Fibroblast of skin of right quadriceps (primary cell): ENCODE results near the gene SLC52A3.
"Not testable (repeated sequence)": the region's sequence is repeated elsewhere in the genome, so short reads cannot be mapped to it uniquely, and the experiment has no call there.

ENCODE experiments used
- DNase-seq: peaks from one replicate; pipeline ENCODE4 v3.0.0-alpha.2; 2013

Gene SLC52A3

DNA sequence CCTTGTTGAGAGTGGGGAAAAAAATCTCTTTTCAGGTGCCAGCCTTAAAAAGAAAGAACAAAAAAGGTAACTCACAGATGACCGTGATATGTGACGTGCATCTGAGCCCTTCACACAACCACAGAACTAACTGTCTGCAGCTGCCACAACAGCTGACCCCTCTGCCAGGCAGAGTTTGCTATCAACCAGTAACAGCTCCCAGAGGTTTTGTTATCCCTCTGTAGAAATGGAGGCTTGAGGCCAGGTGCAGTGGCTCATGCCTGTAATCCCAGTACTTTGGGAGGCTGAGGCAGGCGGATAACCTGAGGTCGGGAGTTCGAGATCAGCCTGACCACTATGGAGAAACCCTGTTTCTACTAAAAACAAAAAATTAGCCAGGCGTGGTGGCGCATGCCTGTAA is 42.8 kb downstream of the SLC52A3 start:
- DNase-seq, result no peak

DNA sequence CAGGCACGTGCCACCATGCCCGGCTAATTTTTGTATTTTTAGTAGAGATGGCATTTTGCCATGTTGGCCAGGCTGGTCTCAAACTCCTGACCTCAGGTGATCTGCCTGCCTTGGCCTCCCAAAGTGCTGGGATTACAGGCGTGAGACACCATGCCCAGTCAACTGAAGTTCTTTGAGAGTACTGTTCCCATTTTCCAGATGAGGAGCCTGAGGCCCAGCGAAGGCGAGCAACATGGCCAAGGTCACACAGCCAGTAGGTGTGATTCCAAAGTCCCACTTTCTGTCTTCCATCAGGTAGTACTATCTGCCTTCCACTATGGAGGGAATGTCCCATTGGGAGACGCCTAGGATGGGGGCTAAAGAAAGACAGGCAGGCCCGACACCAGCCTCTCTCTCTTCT is 43.5 kb downstream of the SLC52A3 start:
- not testable (repeated sequence) for DNase-seq

GRCh38 chr20:723756-724155 is 44.5 kb downstream of the SLC52A3 start:
- DNase-seq, result no peak

DNA sequence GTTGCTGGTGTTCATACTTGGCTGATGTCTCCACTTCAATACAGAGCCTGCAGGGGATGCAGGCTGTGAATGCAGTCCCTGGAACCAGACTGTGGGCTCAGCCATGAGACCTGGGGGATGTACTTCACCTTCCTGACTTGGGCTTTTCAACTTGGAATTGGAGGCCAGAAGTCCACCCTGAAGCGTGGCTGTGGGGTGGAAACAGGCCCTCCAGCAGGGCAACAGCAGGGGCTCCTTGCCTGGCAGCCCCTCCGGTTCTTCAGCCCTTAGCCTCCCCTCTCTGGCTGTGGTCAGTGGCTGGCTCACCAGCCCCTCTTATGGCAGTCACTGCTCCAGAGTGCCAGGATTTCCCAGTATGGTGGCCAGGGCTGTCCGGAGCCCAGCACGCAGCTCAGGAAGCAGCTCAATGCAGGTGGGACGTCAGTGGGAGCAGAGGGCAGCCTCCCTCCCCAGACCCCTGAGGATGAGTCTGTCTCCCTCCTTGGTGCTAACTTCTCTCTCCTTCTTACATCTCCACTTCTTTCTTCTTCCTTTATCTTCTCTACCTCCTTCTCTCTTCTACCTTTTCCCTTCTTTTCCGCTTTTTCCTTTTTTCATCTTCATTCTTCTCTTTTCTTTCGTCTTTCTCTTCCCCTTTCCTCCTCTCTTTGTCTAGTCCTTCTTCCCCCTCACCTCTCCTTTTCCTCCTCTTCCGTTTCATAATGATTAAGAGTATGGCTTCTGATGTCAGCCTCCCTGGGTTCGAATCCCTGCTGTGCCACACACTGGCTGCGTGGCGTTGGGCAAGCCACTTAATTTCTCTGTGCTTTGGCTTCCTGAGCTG is 45.3 kb downstream of the SLC52A3 start:
- DNase-seq, result no peak

DNA sequence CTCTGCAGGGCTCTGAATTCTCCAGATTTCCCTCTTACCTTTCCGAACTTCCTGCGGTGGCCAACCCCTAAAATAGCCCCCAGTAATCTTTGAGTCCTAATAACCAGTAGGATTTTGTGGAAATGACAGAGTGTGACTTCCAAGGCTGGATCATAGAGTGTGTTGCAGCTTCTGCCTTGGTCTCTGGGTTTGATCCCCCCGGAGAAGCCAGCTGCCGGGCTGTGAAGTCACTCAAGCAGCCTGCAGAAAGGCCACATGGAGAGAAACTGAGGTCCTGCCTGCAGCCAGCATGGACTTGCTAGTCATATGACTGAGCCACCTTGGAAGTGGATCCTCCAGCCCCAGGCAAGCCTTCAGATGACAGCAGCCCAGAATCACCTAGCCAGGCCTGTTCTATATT is 46.4 kb downstream of the SLC52A3 start:
- no peak for DNase-seq

DNA sequence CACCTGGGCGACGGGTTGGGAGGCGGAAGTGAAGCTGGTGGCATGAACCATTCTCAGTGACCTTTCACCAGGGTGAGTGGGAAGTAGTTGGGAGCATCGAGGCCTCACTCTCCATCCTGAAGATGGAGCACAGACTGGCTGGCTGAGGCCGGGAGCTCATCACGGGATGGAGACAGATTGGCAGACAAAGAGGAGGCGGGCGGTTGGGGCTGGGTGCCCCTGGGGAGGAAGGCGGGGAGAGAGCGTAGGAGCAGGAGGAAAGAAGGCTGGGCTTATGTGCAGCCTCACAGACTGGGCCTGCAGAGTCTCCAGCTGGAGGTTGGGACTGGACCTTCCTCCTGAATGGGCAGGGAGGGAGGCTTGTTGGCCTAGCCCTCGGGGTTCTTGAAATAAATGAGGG is 48.5 kb downstream of the SLC52A3 start:
- no peak for DNase-seq

GRCh38 chr20:719068-719467 is 49.2 kb downstream of the SLC52A3 start:
- DNase-seq, result no peak

DNA sequence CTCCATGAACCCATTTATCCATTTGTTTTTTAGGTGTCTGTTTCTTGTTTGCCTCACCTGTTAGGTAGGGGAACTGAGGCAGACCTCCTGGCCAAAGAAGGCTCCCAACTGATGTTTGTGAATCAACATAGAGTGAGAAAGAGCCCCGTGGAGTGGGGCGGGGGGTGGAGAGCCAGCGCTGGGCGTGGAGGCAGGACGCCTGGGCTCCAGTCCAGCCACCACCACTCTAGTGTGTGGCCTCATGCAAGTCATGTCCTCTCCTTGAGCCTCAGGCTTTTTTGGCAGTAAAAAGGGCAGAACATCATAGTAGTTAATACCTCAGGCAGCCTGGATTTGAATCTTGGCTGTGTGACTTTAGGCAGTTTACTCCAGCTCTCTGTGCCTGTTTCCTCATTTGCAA is 50.5 kb downstream of the SLC52A3 start:
- no peak for DNase-seq

- no peak for DNase-seq
Observed at GRCh38 chr20:717271-717670, 51.0 kb downstream of the SLC52A3 start.

DNA sequence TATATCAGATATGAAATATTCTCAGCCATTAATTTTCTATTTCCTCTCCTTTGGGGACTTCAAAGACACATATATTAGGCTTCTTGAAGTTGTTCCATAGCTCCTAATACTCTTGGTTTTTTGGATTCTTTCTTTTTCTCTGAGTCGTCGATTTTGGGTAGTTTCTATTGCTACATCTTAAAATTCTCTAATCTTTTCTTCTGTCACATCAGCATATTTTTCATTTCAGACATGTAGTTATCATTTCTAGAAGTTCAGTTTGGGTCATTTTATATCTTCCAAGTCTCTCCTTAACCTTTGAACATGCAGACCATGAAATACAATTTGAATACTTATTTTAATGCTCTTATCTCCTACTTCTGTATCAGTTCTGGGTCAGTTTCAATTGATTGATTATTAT is 53.8 kb downstream of the SLC52A3 start:
- no peak for DNase-seq

DNA sequence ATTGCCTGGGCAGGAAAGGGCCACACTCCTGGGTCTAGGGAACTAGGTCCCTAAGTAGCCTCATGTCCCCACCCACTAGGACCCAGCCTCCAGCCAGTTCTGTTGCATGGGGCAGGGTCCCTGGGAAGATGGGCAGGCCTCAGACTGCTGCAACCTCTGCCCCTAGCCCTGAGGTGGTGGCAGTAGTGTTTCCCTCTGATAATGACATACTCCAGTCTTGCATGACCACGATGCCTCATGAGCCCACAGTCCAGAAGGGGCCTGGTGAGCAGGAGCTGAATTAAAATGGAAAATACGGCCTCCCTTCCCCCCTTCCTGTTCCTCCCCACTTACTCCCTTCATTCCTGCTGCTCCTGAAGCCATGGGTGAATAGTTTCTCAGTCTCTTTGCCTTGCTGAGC is 56.7 kb downstream of the SLC52A3 start:
- no peak for DNase-seq

DNA sequence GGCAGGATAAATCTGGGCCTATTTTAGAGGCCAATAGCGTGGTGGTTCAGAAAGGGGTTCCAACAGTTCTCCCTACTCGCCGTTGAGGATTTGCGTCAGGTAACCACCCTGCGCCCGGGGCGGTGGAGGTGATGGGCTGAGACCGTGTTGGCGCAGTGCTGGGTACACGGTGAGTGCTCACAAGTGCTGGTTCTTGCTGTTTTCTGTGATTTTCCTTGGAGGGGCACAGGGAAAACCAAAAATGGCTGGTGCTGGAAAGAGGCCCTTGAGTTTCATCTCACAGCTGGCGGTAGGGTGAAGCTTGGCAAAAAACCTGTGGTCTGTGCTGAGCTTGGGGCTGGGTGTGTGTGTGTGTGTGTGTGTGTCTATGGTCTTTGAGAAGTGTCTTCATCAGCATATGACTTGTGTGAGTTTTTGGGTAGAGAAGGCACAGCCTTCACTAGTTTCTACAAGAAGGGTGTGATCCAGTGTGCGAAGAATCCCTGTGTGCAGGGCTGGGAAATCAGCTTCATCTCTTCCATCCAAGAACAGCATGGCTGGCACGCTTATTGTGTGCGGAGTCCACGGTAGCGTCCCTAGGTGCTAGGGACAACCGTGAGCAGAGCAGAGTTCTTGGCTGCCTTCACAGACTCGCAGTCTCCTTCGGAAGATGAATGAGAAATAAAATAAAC is 57.4 kb downstream of the SLC52A3 start:
- no peak for DNase-seq
